Measurements from ENCODE around the gene SLC22A23.

DNA sequence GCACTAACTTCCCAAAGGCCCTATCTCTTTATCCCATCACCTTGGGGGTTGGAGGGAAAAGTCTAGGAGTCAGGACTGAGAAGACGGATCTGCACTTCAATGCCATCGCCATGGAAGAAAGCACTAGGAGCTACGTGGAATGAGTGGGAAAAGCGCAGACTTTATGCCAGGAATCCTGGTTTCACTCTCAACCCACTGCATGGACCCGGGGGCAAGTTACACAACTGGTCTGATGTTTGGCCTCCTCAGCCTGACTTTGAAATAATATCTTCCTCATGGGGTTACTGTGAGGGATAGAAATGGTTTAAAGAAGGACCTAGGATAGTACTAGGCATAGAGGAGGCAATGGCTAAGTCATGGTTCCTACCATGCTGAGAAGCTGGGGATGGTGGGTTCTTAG, 211.6 kb downstream of the SLC22A23 start:
- TF ChIP-seq, protein P1, sequence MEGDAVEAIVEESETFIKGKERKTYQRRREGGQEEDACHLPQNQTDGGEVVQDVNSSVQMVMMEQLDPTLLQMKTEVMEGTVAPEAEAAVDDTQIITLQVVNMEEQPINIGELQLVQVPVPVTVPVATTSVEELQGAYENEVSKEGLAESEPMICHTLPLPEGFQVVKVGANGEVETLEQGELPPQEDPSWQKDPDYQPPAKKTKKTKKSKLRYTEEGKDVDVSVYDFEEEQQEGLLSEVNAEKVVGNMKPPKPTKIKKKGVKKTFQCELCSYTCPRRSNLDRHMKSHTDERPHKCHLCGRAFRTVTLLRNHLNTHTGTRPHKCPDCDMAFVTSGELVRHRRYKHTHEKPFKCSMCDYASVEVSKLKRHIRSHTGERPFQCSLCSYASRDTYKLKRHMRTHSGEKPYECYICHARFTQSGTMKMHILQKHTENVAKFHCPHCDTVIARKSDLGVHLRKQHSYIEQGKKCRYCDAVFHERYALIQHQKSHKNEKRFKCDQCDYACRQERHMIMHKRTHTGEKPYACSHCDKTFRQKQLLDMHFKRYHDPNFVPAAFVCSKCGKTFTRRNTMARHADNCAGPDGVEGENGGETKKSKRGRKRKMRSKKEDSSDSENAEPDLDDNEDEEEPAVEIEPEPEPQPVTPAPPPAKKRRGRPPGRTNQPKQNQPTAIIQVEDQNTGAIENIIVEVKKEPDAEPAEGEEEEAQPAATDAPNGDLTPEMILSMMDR (conservative IDR thresholded peaks at IDR 0.05; ENCODE audit: low read depth, low read length): no peak
- no peak for TF ChIP-seq POLR2A (IDR thresholded peaks at IDR 0.05; ENCODE audit: low read depth, low read length)
- TF ChIP-seq FOS (IDR thresholded peaks at IDR 0.05; ENCODE audit: low read depth, low read length): no peak
- no peak for TF ChIP-seq CEBPB (IDR thresholded peaks at IDR 0.05; ENCODE audit: low read depth, low read length)
- TF ChIP-seq RCOR1 (IDR thresholded peaks at IDR 0.05; ENCODE audit: insufficient replicate concordance, low read length): no peak
- TF ChIP-seq RAD21 (IDR thresholded peaks at IDR 0.05; ENCODE audit: low read length): no peak
- no peak for TF ChIP-seq SMC3 (IDR thresholded peaks at IDR 0.05; ENCODE audit: low read depth, low read length)
